ENCODE measurements around the gene CFAP65. TPM values are rescaled to one million over a fixed set of nuclear protein-coding genes. Genes with fewer than 3 reads are reported as not detected.

Gene CFAP65, protein sequence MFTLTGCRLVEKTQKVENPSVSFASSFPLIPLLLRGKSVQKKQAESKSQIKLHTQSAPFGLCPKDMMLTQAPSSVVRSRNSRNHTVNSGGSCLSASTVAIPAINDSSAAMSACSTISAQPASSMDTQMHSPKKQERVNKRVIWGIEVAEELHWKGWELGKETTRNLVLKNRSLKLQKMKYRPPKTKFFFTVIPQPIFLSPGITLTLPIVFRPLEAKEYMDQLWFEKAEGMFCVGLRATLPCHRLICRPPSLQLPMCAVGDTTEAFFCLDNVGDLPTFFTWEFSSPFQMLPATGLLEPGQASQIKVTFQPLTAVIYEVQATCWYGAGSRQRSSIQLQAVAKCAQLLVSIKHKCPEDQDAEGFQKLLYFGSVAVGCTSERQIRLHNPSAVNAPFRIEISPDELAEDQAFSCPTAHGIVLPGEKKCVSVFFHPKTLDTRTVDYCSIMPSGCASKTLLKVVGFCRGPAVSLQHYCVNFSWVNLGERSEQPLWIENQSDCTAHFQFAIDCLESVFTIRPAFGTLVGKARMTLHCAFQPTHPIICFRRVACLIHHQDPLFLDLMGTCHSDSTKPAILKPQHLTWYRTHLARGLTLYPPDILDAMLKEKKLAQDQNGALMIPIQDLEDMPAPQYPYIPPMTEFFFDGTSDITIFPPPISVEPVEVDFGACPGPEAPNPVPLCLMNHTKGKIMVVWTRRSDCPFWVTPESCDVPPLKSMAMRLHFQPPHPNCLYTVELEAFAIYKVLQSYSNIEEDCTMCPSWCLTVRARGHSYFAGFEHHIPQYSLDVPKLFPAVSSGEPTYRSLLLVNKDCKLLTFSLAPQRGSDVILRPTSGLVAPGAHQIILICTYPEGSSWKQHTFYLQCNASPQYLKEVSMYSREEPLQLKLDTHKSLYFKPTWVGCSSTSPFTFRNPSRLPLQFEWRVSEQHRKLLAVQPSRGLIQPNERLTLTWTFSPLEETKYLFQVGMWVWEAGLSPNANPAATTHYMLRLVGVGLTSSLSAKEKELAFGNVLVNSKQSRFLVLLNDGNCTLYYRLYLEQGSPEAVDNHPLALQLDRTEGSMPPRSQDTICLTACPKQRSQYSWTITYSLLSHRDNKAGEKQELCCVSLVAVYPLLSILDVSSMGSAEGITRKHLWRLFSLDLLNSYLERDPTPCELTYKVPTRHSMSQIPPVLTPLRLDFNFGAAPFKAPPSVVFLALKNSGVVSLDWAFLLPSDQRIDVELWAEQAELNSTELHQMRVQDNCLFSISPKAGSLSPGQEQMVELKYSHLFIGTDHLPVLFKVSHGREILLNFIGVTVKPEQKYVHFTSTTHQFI (N-terminal part only)
- total RNA-seq (2021; fragmentation: NEBNext Ultra II Directional; extraction: Animal tissue kit (Norgen Biotek cat#: 25700)), result not detected
- long read RNA-seq, result 0 reads

DNA sequence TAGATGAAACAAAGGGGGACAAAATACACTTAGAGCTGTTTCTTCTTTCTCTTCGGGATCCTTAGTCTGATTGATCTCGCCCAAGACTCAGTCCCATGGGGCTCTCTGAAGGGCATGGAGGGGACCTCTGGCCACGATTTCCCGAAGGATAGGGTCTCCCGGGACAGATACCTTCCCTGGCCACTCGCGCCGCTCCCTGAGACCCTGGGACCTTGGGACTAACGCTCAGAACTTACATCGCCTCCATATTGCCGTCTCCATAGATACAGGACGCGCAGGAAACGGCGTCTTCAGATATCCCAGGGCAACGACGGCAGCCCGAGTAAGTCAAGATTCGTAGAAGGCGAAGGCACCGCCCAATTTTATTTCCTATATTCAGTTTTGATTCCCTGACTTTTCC lies at the start of gene CFAP65:
Gene CFAP65, minus strand, starts transcription at position 265 of the 400 bp plus-strand sequence. CDS start 2,468 bp downstream, outside the sequence.
- H3K27ac Mint-ChIP-seq, result no peak within 1 kb of the TSS
- TF ChIP-seq, protein P1, sequence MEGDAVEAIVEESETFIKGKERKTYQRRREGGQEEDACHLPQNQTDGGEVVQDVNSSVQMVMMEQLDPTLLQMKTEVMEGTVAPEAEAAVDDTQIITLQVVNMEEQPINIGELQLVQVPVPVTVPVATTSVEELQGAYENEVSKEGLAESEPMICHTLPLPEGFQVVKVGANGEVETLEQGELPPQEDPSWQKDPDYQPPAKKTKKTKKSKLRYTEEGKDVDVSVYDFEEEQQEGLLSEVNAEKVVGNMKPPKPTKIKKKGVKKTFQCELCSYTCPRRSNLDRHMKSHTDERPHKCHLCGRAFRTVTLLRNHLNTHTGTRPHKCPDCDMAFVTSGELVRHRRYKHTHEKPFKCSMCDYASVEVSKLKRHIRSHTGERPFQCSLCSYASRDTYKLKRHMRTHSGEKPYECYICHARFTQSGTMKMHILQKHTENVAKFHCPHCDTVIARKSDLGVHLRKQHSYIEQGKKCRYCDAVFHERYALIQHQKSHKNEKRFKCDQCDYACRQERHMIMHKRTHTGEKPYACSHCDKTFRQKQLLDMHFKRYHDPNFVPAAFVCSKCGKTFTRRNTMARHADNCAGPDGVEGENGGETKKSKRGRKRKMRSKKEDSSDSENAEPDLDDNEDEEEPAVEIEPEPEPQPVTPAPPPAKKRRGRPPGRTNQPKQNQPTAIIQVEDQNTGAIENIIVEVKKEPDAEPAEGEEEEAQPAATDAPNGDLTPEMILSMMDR (IDR thresholded peaks at IDR 0.05), result no peak
- peak within 1 kb of the TSS; percentile 85 for H3K4me3 Mint-ChIP-seq
- H3K27me3 Mint-ChIP-seq (ENCODE audit: insufficient read depth), result peaks cover 46% of the 10 kb centered on the region
- H3K9me3 Mint-ChIP-seq, result no peaks in the 10 kb centered on the region
- no peaks in the 10 kb centered on the region for H3K36me3 Mint-ChIP-seq (ENCODE audit: low read depth)
- DNase-seq, result peak; percentile 18
- peaks cover 14% of the 10 kb centered on the region for H3K4me1 Mint-ChIP-seq (ENCODE audit: low read depth)

DNA sequence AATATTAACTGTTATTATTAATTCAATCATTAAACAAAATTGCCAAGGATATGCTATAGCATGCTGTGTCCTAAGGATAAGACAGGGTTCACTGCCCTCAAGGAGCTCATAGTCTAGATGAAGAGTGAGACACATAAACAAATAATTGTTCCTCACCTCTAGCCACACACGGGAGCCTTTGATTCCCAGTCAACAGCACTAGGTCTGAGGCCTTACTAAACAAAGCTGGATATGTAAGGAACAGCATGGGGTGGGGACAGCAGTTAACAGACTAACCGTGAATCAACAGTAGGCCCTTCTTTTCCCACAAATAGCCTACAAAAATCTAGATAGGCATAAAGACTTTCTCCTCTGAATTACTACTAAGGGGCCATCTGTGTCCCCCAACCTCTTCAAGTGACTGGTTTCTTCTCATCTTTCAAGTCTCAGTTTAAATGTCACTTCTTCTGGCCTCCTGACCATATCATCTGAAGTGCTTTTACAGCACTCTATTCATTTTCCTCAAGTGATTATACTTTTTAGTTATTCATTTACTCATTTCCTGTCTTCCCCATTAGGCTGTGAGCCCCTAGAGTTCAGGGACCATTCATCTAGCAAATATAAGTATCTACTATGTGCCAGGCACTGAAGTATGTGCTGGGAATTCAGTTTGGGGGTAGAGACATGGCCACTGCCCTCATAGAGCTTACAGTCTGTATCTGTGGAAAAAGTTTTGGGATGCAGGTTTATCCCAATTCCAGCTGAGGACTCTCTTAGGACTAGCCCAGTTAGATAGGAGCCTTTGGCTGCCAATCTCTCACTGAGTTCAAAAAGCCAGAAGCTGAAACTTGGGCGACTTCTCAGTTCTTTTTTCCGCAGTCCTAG lies 49.4 kb upstream of the CFAP65 start:
- peaks cover 31% of the 10 kb centered on the region for H3K36me3 Mint-ChIP-seq (ENCODE audit: low read depth)

DNA sequence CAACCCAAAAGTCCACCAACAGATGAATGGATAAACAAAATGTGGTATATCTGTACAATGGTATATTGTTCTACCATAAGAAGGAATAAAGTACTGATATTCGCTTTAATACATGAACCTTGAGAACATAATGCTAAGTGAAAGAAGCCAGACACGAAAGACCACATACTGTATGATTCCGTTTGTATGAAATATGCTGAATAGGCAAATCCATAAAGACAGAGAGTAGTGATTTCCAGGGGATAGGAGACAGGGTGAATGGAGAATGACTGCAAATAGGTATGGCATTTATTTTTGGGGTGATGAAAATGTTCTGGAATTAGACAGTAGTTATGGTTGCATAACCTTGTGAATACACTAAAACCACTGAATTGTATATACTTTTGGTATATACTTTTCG lies 48.0 kb upstream of the CFAP65 start:
- Mint-ChIP-seq H3K4me3 (no peak overlapping the region), H3K4me1 (ENCODE audit: low read depth) (peaks cover 12% of the 10 kb centered on the region; the same call in 1 of the 2 replicates), H3K9me3 (peaks cover 4% of the 10 kb centered on the region), H3K36me3 (ENCODE audit: low read depth) (peaks cover 31% of the 10 kb centered on the region), H3K27ac (no peak overlapping the region), H3K27me3 (ENCODE audit: insufficient read depth) (no peaks in the 10 kb centered on the region)
- TF ChIP-seq, protein P1 (IDR thresholded peaks at IDR 0.05), result no peak
- DNase-seq, result no peak

More for the DNA sequence above, 49.4 kb upstream of the CFAP65 start:
- no peak overlapping the region for H3K4me3 Mint-ChIP-seq
- peaks cover 12% of the 10 kb centered on the region; the same call in 1 of the 2 replicates for H3K4me1 Mint-ChIP-seq (ENCODE audit: low read depth)
- TF ChIP-seq, protein P1 (IDR thresholded peaks at IDR 0.05), result no peak
- H3K27me3 Mint-ChIP-seq (ENCODE audit: insufficient read depth), result no peaks in the 10 kb centered on the region
- H3K27ac Mint-ChIP-seq, result no peak overlapping the region
- DNase-seq, result no peak
- H3K9me3 Mint-ChIP-seq, result peaks cover 4% of the 10 kb centered on the region

DNA sequence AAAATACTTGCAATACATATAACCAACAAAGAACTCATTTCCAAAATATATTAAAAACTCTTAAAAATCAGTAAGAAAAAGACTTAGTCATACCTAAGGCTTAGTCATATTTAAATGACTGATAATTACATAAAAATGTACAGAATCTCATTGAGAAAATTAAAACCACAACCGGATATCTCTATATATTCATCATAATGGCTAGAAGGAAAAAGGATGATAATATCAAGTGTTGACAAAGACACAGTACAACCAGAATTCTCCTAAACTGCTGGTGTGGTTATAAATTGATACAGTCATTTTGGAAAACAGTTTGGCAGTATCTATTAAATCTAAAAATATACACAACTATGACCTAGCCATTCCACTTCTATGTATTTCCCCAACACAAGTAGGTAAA lies 46.5 kb upstream of the CFAP65 start:
- H3K27me3 Mint-ChIP-seq (ENCODE audit: insufficient read depth), result no peaks in the 10 kb centered on the region
- H3K36me3 Mint-ChIP-seq (ENCODE audit: low read depth), result peaks cover 31% of the 10 kb centered on the region
- H3K4me3 Mint-ChIP-seq, result no peak overlapping the region
- TF ChIP-seq, protein P1 (IDR thresholded peaks at IDR 0.05), result no peak
- DNase-seq, result no peak
- no peak overlapping the region for H3K27ac Mint-ChIP-seq
- H3K9me3 Mint-ChIP-seq, result peaks cover 4% of the 10 kb centered on the region
- H3K4me1 Mint-ChIP-seq (ENCODE audit: low read depth), result peaks cover 12% of the 10 kb centered on the region; the same call in 1 of the 2 replicates
